Heart left ventricle (tissue), 13 donors: Measurements from ENCODE around the gene XYLT1.

Source experiments
- POLR2A ChIP-seq, 2 donors: fragments of 450-650 bp; IDR thresholded peaks; one replicate each; pipeline ENCODE4 v1.6.1; 2017; ENCODE audit warnings: antibody characterized with exemption in 2 of 2, mild to moderate bottlenecking in 2 of 2, moderate library complexity in 2 of 2
- TF ChIP-seq, protein P1 (sequence below), 12 donors: fragments of 200-600 bp; sonication (generic) in 4 of 12; IDR thresholded peaks; one replicate each; pipeline versions ENCODE4 v1.5.0 to v1.8.0; 2018 to 2022; ENCODE audit warnings: antibody characterized with exemption in 12 of 12, mild to moderate bottlenecking in 5 of 12
- donor health status: ischemic (EF 13 %, LVEDD 7.1; RV severe dilation, severe dysfunction).
- donor health status: DM: no; HTN: yes; CAD: no.
- donor health status: DM: no; HTN: no; CAD: no.
- donor health status: ischemic (EF 25% LVEDD 6.9; RV normal size, moderate dysfunction).
- donor health status: ischemic (EF 25% LVEDD 5.7; RV mildly dilated, moderate dysfunction).
- donor health status: ischemic (EF 35%, LVEDD 5.7; RV mildly dilated, moderate dysfunction).
- donor health status: nonischemic (EF 11% LVEDD 7.7; RV severe dilation, severe dysfunction).
- donor health status: DM: yes; HTN: yes; CAD: no.
- donor health status: PGD.
- donor health status: ischemic (EF 29% LVEDD 5.4; RV normal size, mild dysfunction).
- donor health status: nonischemic (EF 23%, LVEDD 6.1; RV moderate dilation, normal function).

DNA sequence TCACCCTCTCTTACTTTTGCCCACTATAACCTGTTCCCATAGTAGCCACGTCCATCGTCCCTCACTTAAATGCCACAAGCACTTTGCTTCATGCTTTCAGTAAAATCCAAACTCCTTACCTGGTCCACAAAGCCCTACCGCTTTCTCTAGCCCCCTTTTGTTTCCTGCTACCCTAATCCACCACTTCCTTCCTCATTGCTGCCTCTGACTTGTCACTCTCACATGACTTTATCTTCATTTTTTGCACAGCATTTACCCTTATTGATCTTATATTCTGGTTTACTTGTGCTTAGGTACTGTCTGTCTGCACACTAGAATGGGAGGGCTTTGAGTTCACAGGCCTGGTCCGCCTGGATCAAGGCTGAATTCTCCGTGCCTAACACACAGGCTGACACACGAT, 340.0 kb downstream of the XYLT1 start:
- TF ChIP-seq, protein P1, sequence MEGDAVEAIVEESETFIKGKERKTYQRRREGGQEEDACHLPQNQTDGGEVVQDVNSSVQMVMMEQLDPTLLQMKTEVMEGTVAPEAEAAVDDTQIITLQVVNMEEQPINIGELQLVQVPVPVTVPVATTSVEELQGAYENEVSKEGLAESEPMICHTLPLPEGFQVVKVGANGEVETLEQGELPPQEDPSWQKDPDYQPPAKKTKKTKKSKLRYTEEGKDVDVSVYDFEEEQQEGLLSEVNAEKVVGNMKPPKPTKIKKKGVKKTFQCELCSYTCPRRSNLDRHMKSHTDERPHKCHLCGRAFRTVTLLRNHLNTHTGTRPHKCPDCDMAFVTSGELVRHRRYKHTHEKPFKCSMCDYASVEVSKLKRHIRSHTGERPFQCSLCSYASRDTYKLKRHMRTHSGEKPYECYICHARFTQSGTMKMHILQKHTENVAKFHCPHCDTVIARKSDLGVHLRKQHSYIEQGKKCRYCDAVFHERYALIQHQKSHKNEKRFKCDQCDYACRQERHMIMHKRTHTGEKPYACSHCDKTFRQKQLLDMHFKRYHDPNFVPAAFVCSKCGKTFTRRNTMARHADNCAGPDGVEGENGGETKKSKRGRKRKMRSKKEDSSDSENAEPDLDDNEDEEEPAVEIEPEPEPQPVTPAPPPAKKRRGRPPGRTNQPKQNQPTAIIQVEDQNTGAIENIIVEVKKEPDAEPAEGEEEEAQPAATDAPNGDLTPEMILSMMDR (IDR thresholded peaks at IDR 0.05) = no peak
- no peak for TF ChIP-seq POLR2A (IDR thresholded peaks at IDR 0.05)
